Mesodermal cell (in vitro differentiated cells): ENCODE data around the gene EPSTI1.
"Not testable (repeated sequence)": the region's sequence is repeated elsewhere in the genome, so short reads cannot be mapped to it uniquely, and the experiment has no call there.

ENCODE experiments used
- H3K27ac ChIP-seq: 2 replicates; pipeline ENCODE4 v1.7.0; 2013; ENCODE audit warnings: mild to moderate bottlenecking, low read depth, low read length, moderate library complexity; ENCODE audit not compliant: severe bottlenecking
- H3K36me3 ChIP-seq: 2 replicates; pipeline ENCODE4 v1.7.1; 2013; ENCODE audit warnings: mild to moderate bottlenecking, low read length, moderate library complexity; ENCODE audit not compliant: control insufficient read depth, insufficient read depth
- H3K4me1 ChIP-seq: one replicate; pipeline ENCODE4 v1.7.1; 2013; ENCODE audit warnings: mild to moderate bottlenecking, low read length; ENCODE audit not compliant: insufficient read depth, control insufficient read depth, poor library complexity, severe bottlenecking
- H3K4me3 ChIP-seq: 2 replicates; pipeline ENCODE4 v1.7.0; 2013; ENCODE audit warnings: low read length, control low read depth, mild to moderate bottlenecking; ENCODE audit not compliant: insufficient read depth, poor library complexity, severe bottlenecking; ENCODE audit errors: extremely low read depth
- H3K9me3 ChIP-seq: 2 replicates; pipeline ENCODE4 v1.7.1; 2013; ENCODE audit warnings: mild to moderate bottlenecking, low read length, moderate library complexity; ENCODE audit not compliant: control insufficient read depth
- WGBS, 2 experiments: methylation state at CpG; one replicate each; pipeline ENCODE4 v1.1.5; 2013; ENCODE audit warnings: missing lambda C conversion rate in 2 of 2; ENCODE audit not compliant: insufficient coverage in 2 of 2; 5-methylcytosine and 5-hydroxymethylcytosine counted together

EPSTI1 gene

GRCh38 chr13:42876270-42876714 is 115.7 kb downstream of the EPSTI1 start:
- H3K4me3 ChIP-seq = no peak overlapping the region

GRCh38 chr13:42875475-42876269 is 116.4 kb downstream of the EPSTI1 start:
- H3K27ac ChIP-seq = no peak overlapping the region
- no peak overlapping the region for H3K4me3 ChIP-seq
- 30 to 33% methylated on average over 8 to 9 of the region's 12 CpGs for WGBS, 2 experiments
- peaks cover 11% of the 10 kb centered on the region for H3K4me1 ChIP-seq
- peaks cover 6% of the 10 kb centered on the region for H3K9me3 ChIP-seq
- H3K36me3 ChIP-seq = no peaks in the 10 kb centered on the region

More at GRCh38 chr13:42876270-42876714, 115.7 kb downstream of the EPSTI1 start:
- peaks cover 6% of the 10 kb centered on the region for H3K9me3 ChIP-seq
- H3K36me3 ChIP-seq = no peaks in the 10 kb centered on the region
- H3K27ac ChIP-seq = no peak overlapping the region
- 13 to 60% methylated on average over 1 of the region's 1 CpG for WGBS, 2 experiments
- H3K4me1 ChIP-seq = peaks cover 11% of the 10 kb centered on the region

GRCh38 chr13:42874221-42874620 is 117.8 kb downstream of the EPSTI1 start:
- no CpG with 5 or more reads among the region's 2 CpGs for WGBS, 2 experiments
- H3K36me3 ChIP-seq = no peaks in the 10 kb centered on the region

GRCh38 chr13:42873081-42873480 is 119.0 kb downstream of the EPSTI1 start:
- no peak overlapping the region for H3K27ac ChIP-seq
- WGBS, 2 experiments = 47 to 70% methylated on average over 5 to 7 of the region's 8 CpGs

More at GRCh38 chr13:42874221-42874620, 117.8 kb downstream of the EPSTI1 start:
- peaks cover 6% of the 10 kb centered on the region for H3K9me3 ChIP-seq
- H3K27ac ChIP-seq = no peak overlapping the region
- H3K4me1 ChIP-seq = peaks cover 11% of the 10 kb centered on the region
- H3K4me3 ChIP-seq = no peak overlapping the region

GRCh38 chr13:42867232-42867631 is 124.8 kb downstream of the EPSTI1 start:
- Histone ChIP-seq H3K27ac (no peak overlapping the region), H3K4me3 (no peak overlapping the region), H3K36me3 (no peaks in the 10 kb centered on the region), H3K9me3 (no peaks in the 10 kb centered on the region), H3K4me1 (peaks cover 3% of the 10 kb centered on the region)
- WGBS, 2 experiments = 67% methylated on average over 3 of the region's 4 CpGs; no CpG with 5 or more reads in 1 of the 2 experiments

More at GRCh38 chr13:42873081-42873480, 119.0 kb downstream of the EPSTI1 start:
- H3K4me3 ChIP-seq = no peak overlapping the region
- H3K36me3 ChIP-seq = no peaks in the 10 kb centered on the region
- H3K4me1 ChIP-seq = peaks cover 11% of the 10 kb centered on the region
- H3K9me3 ChIP-seq = no peaks in the 10 kb centered on the region

GRCh38 chr13:42865768-42866102 is 126.3 kb downstream of the EPSTI1 start:
- peaks cover 3% of the 10 kb centered on the region for H3K4me1 ChIP-seq
- no peak overlapping the region for H3K27ac ChIP-seq
- no peaks in the 10 kb centered on the region for H3K36me3 ChIP-seq
- H3K4me3 ChIP-seq = no peak overlapping the region
- no peaks in the 10 kb centered on the region for H3K9me3 ChIP-seq
- 100% methylated on average over 1 of the region's 2 CpGs; no CpG with 5 or more reads in 1 of the 2 experiments for WGBS, 2 experiments

GRCh38 chr13:42864952-42865767 is 126.9 kb downstream of the EPSTI1 start:
- Histone ChIP-seq H3K4me3 (no peak overlapping the region), H3K9me3 (no peaks in the 10 kb centered on the region), H3K36me3 (no peaks in the 10 kb centered on the region), H3K4me1 (peaks cover 3% of the 10 kb centered on the region), H3K27ac (no peak overlapping the region)
- WGBS, 2 experiments = 86 to 89% methylated on average over 4 to 6 of the region's 10 CpGs

- H3K9me3 ChIP-seq, H3K4me1 ChIP-seq, H3K36me3 ChIP-seq, H3K27ac ChIP-seq, H3K4me3 ChIP-seq: not testable (repeated sequence)
- 60 to 86% methylated on average over 1 of the region's 2 CpGs for WGBS, 2 experiments
Measured at GRCh38 chr13:42862370-42862769, 129.7 kb downstream of the EPSTI1 start.

GRCh38 chr13:42860485-42860884 is 131.6 kb downstream of the EPSTI1 start:
- no CpG with 5 or more reads among the region's 4 CpGs for WGBS, 2 experiments
- no peaks in the 10 kb centered on the region for H3K4me1 ChIP-seq
- H3K36me3 ChIP-seq = no peaks in the 10 kb centered on the region
- no peaks in the 10 kb centered on the region for H3K9me3 ChIP-seq
- H3K4me3 ChIP-seq = no peak overlapping the region
- H3K27ac ChIP-seq = no peak overlapping the region

GRCh38 chr13:42859760-42860159 is 132.3 kb downstream of the EPSTI1 start:
- no CpG with 5 or more reads among the region's 2 CpGs for WGBS, 2 experiments
- H3K27ac ChIP-seq = no peak overlapping the region
- H3K36me3 ChIP-seq = no peaks in the 10 kb centered on the region
- H3K9me3 ChIP-seq = no peaks in the 10 kb centered on the region
- H3K4me3 ChIP-seq = no peak overlapping the region
- H3K4me1 ChIP-seq = no peaks in the 10 kb centered on the region
